IPS-15b (cell line): ENCODE data around the gene TAF4.

Experiments
- H3K27me3 ChIP-seq: one replicate; pipeline ENCODE4 v1.6.1; 2013; ENCODE audit warnings: low read length; ENCODE audit not compliant: control insufficient read depth, insufficient read depth
- H3K36me3 ChIP-seq: one replicate; pipeline ENCODE4 v1.6.1; 2013; ENCODE audit warnings: low read length; ENCODE audit not compliant: control insufficient read depth, insufficient read depth
- H3K4me1 ChIP-seq: one replicate; pipeline ENCODE4 v1.6.1; 2013; ENCODE audit warnings: mild to moderate bottlenecking, low read length; ENCODE audit not compliant: control insufficient read depth, insufficient read depth
- H3K4me3 ChIP-seq: one replicate; pipeline ENCODE4 v1.5.1; 2013; ENCODE audit warnings: low read depth, low read length
- H3K9ac ChIP-seq: one replicate; pipeline ENCODE4 v1.6.1; 2013; ENCODE audit warnings: low read depth, mild to moderate bottlenecking, low read length
- H3K9me3 ChIP-seq: one replicate; pipeline ENCODE4 v1.6.1; 2013; ENCODE audit warnings: mild to moderate bottlenecking, low read length; ENCODE audit not compliant: control insufficient read depth, insufficient read depth

The TAF4 gene

GRCh38 chr20:62065674-62066338, at the start of gene TAF4:
TSS of gene TAF4 (minus strand) at chr20:62065881. CDS start at chr20:62065810, 71 bp downstream.
- peak within 1 kb of the TSS; percentile 70 for H3K9ac ChIP-seq
- peaks cover 9% of the 10 kb centered on the region for H3K4me1 ChIP-seq
- H3K27me3 ChIP-seq: no peaks in the 10 kb centered on the region
- H3K9me3 ChIP-seq: no peaks in the 10 kb centered on the region
- H3K4me3 ChIP-seq: peak within 1 kb of the TSS; percentile 79
- no peaks in the 10 kb centered on the region for H3K36me3 ChIP-seq

DNA sequence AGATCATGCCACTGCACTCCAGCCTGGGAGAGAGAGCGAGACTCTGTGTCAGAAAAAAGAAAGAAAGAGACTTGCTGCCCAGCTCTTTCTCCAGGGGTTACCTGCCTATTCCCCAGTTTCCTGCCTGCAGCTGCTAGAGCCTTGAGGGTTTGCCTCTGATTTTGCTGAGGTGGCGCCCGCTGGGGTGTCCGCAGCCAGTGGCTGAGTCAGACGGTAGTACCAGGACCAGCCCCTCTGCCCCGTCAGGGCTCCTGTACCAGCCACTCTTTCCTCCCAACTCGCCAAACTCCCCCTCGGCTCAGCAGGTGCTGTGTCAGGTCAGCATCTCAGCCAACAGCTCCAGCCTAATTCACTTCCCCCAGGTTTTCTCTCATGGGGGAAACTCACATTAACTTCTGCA, 49.2 kb upstream of the TAF4 start:
- Histone ChIP-seq H3K4me3 (no peak overlapping the region), H3K4me1 (no peaks in the 10 kb centered on the region), H3K9me3 (no peaks in the 10 kb centered on the region), H3K9ac (no peak overlapping the region), H3K36me3 (no peaks in the 10 kb centered on the region), H3K27me3 (no peaks in the 10 kb centered on the region)

DNA sequence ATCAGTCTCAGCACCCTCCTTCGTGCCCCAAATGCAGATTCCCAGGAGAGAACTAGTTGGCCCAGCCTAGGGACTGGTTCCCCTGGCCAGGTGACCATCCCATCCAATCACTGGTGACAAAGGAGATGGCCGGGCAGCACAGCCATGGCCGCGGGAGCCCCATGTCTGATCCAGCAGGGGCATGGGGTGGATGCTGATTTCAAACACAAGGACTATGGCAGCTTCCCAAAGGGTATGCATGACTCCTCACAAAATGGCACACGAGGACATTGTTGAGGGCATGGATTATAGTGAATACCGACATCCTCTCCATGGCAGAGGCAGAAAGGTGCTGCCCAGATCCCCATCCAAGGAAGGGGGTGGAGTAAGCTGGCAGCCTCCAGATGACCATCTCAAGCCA, 46.7 kb upstream of the TAF4 start:
- no peak overlapping the region for H3K4me3 ChIP-seq
- no peaks in the 10 kb centered on the region for H3K36me3 ChIP-seq
- no peaks in the 10 kb centered on the region for H3K9me3 ChIP-seq
- no peak overlapping the region for H3K9ac ChIP-seq
- no peaks in the 10 kb centered on the region for H3K27me3 ChIP-seq
- no peaks in the 10 kb centered on the region for H3K4me1 ChIP-seq

DNA sequence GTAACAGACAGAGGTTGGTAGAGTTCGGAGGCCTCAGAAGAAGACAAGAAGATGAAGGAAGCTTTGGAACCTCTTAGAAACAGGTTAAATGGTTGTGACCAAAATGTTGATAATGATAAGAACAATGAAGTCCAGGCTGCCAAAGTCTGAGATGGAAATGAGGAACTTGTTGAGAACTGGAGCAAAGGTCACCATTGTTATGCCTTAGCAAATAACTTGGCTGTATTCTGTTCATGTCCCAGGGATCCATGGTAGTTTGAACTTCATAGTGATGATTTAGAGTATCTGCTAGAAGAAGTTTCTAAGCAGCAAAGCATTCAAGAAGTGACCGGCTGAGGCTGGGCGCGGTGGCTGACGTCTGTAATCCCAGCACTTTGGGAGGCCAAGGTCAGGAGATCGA, 45.5 kb upstream of the TAF4 start:
- H3K27me3 ChIP-seq: no peaks in the 10 kb centered on the region
- no peaks in the 10 kb centered on the region for H3K9me3 ChIP-seq
- no peaks in the 10 kb centered on the region for H3K4me1 ChIP-seq
- no peak overlapping the region for H3K9ac ChIP-seq
- no peaks in the 10 kb centered on the region for H3K36me3 ChIP-seq
- no peak overlapping the region for H3K4me3 ChIP-seq

GRCh38 chr20:62105592-62105991, 39.9 kb upstream of the TAF4 start:
- H3K9ac ChIP-seq: no peak overlapping the region
- no peaks in the 10 kb centered on the region for H3K9me3 ChIP-seq
- H3K36me3 ChIP-seq: no peaks in the 10 kb centered on the region
- H3K4me1 ChIP-seq: peaks cover 3% of the 10 kb centered on the region
- no peak overlapping the region for H3K4me3 ChIP-seq
- H3K27me3 ChIP-seq: no peaks in the 10 kb centered on the region

DNA sequence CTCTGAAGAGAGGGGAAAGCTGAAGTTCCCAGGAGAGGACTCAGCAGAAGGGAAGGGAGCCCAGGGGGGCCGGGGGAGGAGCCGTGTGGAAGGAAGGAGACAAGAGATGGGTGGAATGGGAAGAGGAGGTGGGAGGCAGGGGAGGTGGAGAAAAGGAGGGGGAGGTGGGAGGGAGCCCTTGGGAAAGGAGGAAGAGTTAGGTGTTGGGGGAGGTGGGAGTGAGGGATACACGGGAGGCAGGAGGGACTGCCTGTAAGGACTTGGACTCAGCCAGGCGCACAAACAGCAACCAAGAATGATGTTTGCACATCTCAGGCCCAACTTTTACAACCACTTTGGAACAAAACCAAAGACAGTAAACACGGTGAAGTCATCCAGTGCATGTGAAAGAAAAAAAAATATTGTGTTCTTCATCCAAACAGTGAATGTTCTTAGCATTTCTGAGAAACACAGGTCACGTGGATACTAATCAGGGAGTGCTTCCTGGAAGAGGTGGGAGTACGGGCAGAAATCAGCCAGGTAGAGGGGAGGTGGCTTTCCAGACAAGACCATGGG, 39.2 kb upstream of the TAF4 start:
- Histone ChIP-seq H3K36me3 (no peaks in the 10 kb centered on the region), H3K4me3 (no peak overlapping the region), H3K9me3 (no peaks in the 10 kb centered on the region), H3K9ac (no peak overlapping the region), H3K27me3 (no peaks in the 10 kb centered on the region), H3K4me1 (peaks cover 3% of the 10 kb centered on the region)

DNA sequence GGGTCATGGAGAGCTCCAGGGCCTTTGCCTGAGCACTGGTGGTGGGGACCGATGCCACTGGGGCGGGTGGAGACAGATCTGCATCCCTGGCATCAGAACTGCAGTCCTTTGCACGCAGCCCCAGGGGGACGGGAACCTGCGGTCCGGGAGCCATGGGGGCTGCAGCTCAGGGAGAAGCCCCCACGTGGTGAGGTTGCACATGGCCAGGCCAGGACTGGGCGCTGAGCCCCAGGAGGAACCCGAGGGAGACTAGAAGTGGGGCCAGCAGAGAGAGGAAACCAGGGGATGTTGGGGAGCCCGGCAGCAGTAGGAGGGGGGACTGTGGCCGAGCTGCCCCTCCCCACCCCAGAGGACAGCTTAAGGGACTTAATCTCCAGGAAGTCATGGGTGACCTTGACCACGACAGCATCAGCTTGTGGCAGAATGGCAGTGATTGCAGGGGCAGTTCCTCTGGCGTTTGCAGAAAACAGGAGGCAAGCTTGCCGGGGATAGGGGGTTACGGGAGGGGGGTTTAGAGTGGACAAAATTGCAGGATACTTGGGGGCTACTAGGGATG, 38.6 kb upstream of the TAF4 start:
- Histone ChIP-seq H3K27me3 (no peaks in the 10 kb centered on the region), H3K36me3 (no peaks in the 10 kb centered on the region), H3K9me3 (no peaks in the 10 kb centered on the region), H3K4me3 (no peak overlapping the region), H3K9ac (no peak overlapping the region), H3K4me1 (peaks cover 3% of the 10 kb centered on the region)

GRCh38 chr20:62103508-62104233, 38.0 kb upstream of the TAF4 start:
- Histone ChIP-seq H3K4me1 (peaks cover 3% of the 10 kb centered on the region), H3K4me3 (no peak overlapping the region), H3K9me3 (no peaks in the 10 kb centered on the region), H3K9ac (no peak overlapping the region), H3K36me3 (no peaks in the 10 kb centered on the region), H3K27me3 (no peaks in the 10 kb centered on the region)

DNA sequence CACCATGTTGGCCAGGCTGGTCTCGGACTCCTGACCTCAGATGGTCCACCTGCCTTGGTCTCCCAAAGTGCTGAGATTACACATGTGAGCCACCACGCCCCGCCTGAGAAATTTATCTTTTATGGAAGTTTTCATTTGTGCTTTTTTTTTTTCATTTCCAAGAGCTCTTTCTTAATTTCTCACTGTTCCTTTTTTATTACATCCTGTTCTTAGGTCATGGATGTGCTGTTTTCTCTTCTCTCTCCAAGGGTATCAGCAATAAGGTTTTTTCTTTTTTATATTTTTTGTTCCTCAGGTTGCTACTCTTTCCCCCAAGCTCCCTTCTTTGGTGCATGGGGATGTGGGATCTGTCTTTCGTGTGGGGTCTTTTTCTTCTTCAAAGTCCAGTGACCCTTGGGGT, 35.4 kb upstream of the TAF4 start:
- Histone ChIP-seq H3K4me1 (peaks cover 3% of the 10 kb centered on the region), H3K36me3 (no peaks in the 10 kb centered on the region), H3K9me3 (no peaks in the 10 kb centered on the region), H3K9ac (no peak overlapping the region), H3K27me3 (no peaks in the 10 kb centered on the region), H3K4me3 (no peak overlapping the region)

DNA sequence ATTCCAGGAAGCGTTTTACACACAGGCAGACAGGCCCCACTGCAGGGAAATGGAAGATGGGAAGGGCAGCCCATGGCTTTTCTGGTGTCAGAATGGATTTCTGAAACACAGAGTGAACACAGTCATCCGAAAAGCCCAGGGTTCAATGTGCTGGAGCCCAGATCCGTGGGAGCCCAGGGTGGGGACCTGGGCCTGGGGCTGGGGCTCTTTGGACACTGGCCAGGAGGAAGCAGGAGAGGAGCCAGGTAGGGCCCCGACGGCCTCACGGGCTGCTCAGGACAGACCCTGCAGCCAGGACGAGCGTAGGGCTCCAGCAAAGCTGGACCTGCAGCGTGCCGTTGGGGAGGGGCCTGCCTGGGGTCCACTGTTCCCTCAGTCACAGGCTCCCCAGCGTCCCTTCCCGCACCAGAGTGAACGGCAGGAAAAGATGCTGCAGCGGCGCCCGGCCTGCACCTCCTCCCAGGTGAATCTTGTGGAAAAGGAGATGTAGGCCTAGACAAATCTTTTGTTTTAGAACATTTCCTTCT, 32.3 kb upstream of the TAF4 start:
- no peaks in the 10 kb centered on the region for H3K36me3 ChIP-seq
- H3K9me3 ChIP-seq: no peaks in the 10 kb centered on the region
- H3K4me1 ChIP-seq: no peaks in the 10 kb centered on the region
- H3K4me3 ChIP-seq: no peak overlapping the region
- no peak overlapping the region for H3K9ac ChIP-seq
- no peaks in the 10 kb centered on the region for H3K27me3 ChIP-seq

DNA sequence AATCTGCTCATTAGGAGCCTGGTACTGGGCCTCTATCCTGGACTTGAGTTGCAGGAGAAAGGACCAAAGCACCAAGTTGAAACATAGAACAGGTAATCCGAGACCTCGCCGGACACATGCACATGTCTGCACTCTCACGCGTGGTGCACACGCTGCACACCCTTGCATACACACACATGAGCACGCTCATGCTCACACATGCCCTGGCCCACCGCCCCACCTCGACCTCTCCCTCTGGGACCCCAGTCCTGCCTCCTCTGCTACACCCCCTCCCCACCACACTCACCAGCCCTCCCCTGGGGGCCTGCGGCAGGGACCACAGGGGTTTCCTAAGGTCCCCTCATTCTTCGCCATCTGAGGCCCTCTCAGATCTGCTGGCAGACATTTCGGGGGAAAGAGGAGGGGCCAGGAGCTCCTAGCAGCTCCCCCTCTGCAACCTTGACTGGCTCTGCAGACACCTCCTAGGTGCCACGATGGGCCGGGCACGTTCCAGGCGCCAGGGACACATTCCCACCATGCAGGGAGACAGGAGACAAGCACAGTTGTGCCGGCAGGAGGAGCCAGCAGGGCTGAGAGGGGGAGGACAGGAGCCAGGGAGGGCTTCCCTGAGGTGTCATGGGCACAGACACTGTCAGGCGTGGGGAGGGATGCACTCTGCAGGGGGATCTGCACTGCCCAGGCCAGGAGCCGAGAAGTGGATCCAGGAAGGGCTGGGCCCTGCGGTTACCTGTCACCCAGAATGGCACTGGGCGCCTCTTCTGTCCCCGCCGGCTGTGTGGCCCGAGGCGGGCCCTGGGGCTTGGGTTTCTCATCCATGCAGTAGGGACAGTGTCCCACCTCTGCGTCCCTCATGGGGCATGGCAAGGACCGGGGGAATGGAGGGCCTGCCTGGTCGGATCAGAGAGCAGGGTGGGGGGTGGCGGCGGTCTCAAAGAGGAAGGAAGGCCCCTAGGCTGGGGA, 31.0 kb upstream of the TAF4 start:
- Histone ChIP-seq H3K4me3 (no peak overlapping the region), H3K27me3 (no peaks in the 10 kb centered on the region), H3K36me3 (no peaks in the 10 kb centered on the region), H3K9ac (no peak overlapping the region), H3K9me3 (no peaks in the 10 kb centered on the region), H3K4me1 (no peaks in the 10 kb centered on the region)
